Aorta (tissue), 5 donors: ENCODE measurements around the gene RPL22L1. TPM values are rescaled to one million over a fixed set of nuclear protein-coding genes. Genes with fewer than 3 reads are reported as not detected.
"Not testable (repeated sequence)": the region's sequence is repeated elsewhere in the genome, so short reads cannot be mapped to it uniquely, and the experiment has no call there.

Experiments used
- ATAC-seq: fragments of 200-7000 bp; cut with Tn5 transposase; one replicate; pipeline ENCODE4 v1.9.1; 2022; ENCODE audit warnings: moderate library complexity; ENCODE audit not compliant: low FRiP score
- DNase-seq, 2 donors: peaks; one replicate each; pipeline ENCODE4 v3.0.0-alpha.2; 2020
- H3K27ac ChIP-seq, 2 donors: one replicate each; pipeline ENCODE4 v1.5.1; 2013; ENCODE audit warnings: low read length in 2 of 2, mild to moderate bottlenecking in 2 of 2, moderate library complexity in 2 of 2, control low read depth in 1 of 2, inconsistent platforms in 1 of 2, low read depth in 1 of 2
- H3K27me3 ChIP-seq, 2 donors: one replicate each; pipeline ENCODE4 v1.6.1; 2013; ENCODE audit warnings: control low read depth in 1 of 2, low read length in 1 of 2, mild to moderate bottlenecking in 1 of 2, moderate library complexity in 1 of 2; ENCODE audit not compliant: insufficient read depth in 2 of 2, control insufficient read depth in 1 of 2
- H3K36me3 ChIP-seq, 2 donors: one replicate each; pipeline ENCODE4 v1.6.1; 2013; ENCODE audit warnings: control low read depth in 1 of 2, low read length in 1 of 2, mild to moderate bottlenecking in 1 of 2; ENCODE audit not compliant: insufficient read depth in 2 of 2, control insufficient read depth in 1 of 2
- H3K4me1 ChIP-seq, 2 donors: one replicate each; pipeline ENCODE4 v1.6.1; 2013; ENCODE audit warnings: low read length in 2 of 2, control low read depth in 1 of 2, mild to moderate bottlenecking in 1 of 2, moderate library complexity in 1 of 2; ENCODE audit not compliant: insufficient read depth in 2 of 2, control insufficient read depth in 1 of 2
- H3K4me3 ChIP-seq, 2 donors: one replicate each; pipeline ENCODE4 v1.5.1; 2013; ENCODE audit warnings: low read length in 2 of 2, control low read depth in 1 of 2, mild to moderate bottlenecking in 1 of 2
- H3K9me3 ChIP-seq: one replicate; pipeline ENCODE4 v1.6.1; 2013; ENCODE audit warnings: mild to moderate bottlenecking, low read length; ENCODE audit not compliant: control insufficient read depth
- WGBS, 2 donors: extraction: QIAGEN DNeasy Blood & Tissue Kit; methylation state at CpG; one replicate each; pipeline ENCODE4 v1.1.7; 2013; 5-methylcytosine and 5-hydroxymethylcytosine counted together
- intact Hi-C, 2 donors: fragments of 100-400 bp; cut with DNase I; formaldehyde crosslinking; loops; one replicate each; pipeline versions ENCODE4 v1.14.2 to v1.15.0; 2022
- polyA plus RNA-seq, 2 donors: library from polyadenylated mRNA; stranded (reverse); fragments of 200-250 nt; gene quantifications; one replicate each; pipeline ENCODE4 v1.2.3, GENCODE V29; 2013
- total RNA-seq, 2 donors: library from RNA; stranded (reverse); fragmentation: NEBNext Ultra II Directional; extraction: Animal tissue kit (Norgen Biotek cat#: 25700); gene quantifications; one replicate each; pipeline ENCODE4 v1.2.1, GENCODE V29; 2021
- donor health status: healthy with polysubstance abuse.
- donor health status: Bipolar disorder and iron deficiency.
- donor health status: DM: no; HTN: no; CAD: no.
- donor health status: DM: no; HTN: no; CAD: no.
- donor health status: DM: yes; HTN: yes; CAD: no.

RPL22L1 gene
- total and polyA plus RNA-seq, 4 donors = 33.5 to 93.9 (median 51.4) TPM

DNA sequence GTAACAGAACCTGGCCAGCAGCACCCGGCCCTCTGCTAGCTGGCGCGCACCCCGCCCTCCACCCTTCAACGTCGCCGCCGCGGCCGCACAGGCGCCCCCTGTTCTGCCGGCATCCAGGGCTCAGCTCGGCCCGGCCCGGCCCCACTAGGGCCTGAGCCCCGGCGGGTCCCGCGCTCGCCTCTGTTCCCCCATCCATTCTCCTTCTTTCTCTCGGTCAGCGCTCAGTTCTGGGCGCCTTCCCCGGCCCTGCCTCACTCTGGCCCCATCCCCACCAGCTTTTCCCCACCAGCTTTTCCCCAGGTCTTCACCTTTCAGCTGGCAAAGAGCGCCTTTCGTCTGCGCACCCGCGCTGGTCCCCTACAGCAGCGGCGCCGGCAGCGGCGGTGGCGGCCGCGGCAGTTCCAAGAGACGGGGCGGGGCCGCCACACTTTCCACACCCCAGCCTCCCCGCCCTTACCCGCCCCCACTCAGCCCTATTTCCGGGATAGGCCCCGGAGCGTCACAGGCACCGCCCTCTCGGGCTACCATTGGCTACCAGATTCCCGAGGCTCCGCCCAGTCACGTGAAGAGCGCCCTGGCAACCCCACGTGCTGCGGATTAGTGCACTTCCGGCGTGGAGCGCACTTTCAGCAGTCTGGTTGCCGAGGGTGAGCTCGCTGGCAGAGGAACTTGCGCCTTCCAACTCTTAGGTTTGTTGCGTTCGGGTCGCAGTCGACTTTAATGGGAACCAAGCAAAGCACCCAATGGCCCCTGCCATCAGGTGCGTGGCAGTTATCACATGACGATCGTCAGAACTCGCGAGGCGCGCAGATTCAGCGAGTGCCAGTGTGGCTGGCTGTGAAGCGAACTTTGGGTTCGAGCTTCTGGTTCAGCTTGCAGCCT, 38.5 kb upstream of the RPL22L1 start, which contains the start of gene EIF5A2:
EIF5A2 (minus strand) TSS at position 403 of the 882 bp plus-strand sequence. CDS start 831 bp downstream, outside the sequence.
- Histone ChIP-seq H3K36me3 (no peaks in the 10 kb centered on the region), H3K27ac (peak within 1 kb of the TSS in 1 of 2 donors; percentile 21), H3K27me3 (no peaks in the 10 kb centered on the region), H3K9me3 (peaks cover 1% of the 10 kb centered on the region), H3K4me1 (no peaks in the 10 kb centered on the region), H3K4me3 (peak within 1 kb of the TSS; percentile 23 to 97)
- peak; percentile 97 for ATAC-seq
- intact Hi-C loops = loop anchor here in 1 of 2 donors (5.0 kb wide), 1 partner anchor 36 kb away; the partner anchor contains the start of gene RPL22L1
- 9 to 11% methylated on average over 64 to 73 of the region's 73 CpGs for WGBS, 2 donors
- DNase-seq = peak; percentile 98 to 99

DNA sequence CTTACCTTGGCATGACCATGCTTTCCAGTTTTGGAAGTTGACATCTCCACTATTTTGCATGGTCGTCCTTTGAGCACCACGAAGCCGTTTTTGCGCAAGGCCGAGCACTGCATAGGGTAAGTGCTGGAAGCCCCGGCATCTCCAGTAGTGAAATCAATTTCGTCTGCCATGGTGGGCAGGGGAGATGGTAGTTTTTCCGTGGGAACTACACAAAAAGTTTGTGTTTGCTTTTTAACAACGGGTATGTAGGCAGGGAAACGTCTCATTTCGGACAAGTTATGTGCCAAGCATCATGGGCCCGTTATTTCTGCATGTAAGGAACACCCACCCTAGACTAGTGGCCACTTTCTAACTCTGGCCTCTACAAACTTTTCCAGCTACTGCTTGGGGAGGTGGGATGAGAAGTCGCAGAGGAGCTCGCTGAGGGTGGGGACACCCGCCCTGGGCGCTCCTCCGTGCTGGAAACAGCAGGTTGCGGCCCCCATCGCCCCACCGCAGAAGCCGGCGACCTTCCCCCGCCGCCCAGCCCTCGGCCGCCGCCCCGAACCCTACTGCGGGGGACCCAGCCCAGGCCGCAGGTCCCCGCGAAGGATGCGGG, 37.7 kb upstream of the RPL22L1 start:
- intact Hi-C loops = loop anchor here in 1 of 2 donors (5.0 kb wide), 1 partner anchor 35 kb away; the partner anchor contains the start of gene RPL22L1
- 2% methylated on average over 24 to 33 of the region's 33 CpGs for whole genome bisulfite sequencing, 2 donors
- Histone ChIP-seq H3K4me3 (peak overlapping the region; percentile 23 to 97), H3K9me3 (peaks cover 1% of the 10 kb centered on the region), H3K4me1 (no peaks in the 10 kb centered on the region), H3K27me3 (no peaks in the 10 kb centered on the region), H3K27ac (no peak overlapping the region), H3K36me3 (peaks cover 0 to 1% of the 10 kb centered on the region in 2 donors)
- ATAC-seq (no peak), DNase-seq (no peak)

DNA sequence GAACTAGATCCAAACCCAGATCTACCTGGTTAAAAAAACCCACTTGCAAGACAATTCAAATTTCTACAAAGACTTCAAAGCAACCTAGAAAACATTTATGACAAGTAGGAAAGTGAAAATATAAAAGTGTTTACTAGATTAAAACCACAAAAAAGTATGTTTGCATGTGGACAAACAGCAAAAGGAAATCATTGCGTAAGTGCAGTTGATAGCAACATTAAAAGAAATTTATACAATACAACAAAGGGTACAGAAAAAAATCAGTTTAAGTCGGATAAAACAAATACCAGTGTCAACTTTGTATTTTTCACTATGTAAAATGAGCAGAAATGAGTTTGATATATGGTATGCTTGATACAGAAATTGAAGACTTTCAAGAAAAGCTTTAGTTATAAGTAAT, 35.9 kb upstream of the RPL22L1 start:
- WGBS, 2 donors = 94 to 100% methylated on average over 2 of the region's 2 CpGs
- no peak overlapping the region for H3K27ac ChIP-seq
- H3K27me3 ChIP-seq = no peaks in the 10 kb centered on the region
- no peak for ATAC-seq
- DNase-seq = no peak
- H3K4me3 ChIP-seq = no peak overlapping the region
- H3K4me1 ChIP-seq = no peaks in the 10 kb centered on the region
- H3K36me3 ChIP-seq = peaks cover 0 to 4% of the 10 kb centered on the region in 2 donors
- intact Hi-C loops = loop anchor here in 1 of 2 donors (5.0 kb wide), 1 partner anchor 34 kb away; the partner anchor contains the start of gene RPL22L1
- peaks cover 1% of the 10 kb centered on the region for H3K9me3 ChIP-seq

GRCh38 chr3:170903123-170903522, 33.1 kb upstream of the RPL22L1 start:
- H3K27ac ChIP-seq = no peak overlapping the region
- no peaks in the 10 kb centered on the region for H3K27me3 ChIP-seq
- no peak overlapping the region for H3K4me3 ChIP-seq
- no peak for DNase-seq
- H3K9me3 ChIP-seq = no peaks in the 10 kb centered on the region
- 98% methylated on average over 3 of the region's 3 CpGs for WGBS, 2 donors
- no peaks in the 10 kb centered on the region for H3K4me1 ChIP-seq
- peaks cover 0 to 4% of the 10 kb centered on the region in 2 donors for H3K36me3 ChIP-seq
- ATAC-seq = no peak
- intact Hi-C loops = no loop called here

GRCh38 chr3:170899455-170899854, 29.5 kb upstream of the RPL22L1 start:
- WGBS, 2 donors = 97 to 98% methylated on average over 1 of the region's 1 CpG
- ATAC-seq (no peak), DNase-seq (no peak)
- Histone ChIP-seq H3K4me1 (no peaks in the 10 kb centered on the region), H3K27me3 (no peaks in the 10 kb centered on the region), H3K4me3 (no peak overlapping the region), H3K27ac (no peak overlapping the region), H3K36me3 (peaks cover 0 to 4% of the 10 kb centered on the region in 2 donors), H3K9me3 (no peaks in the 10 kb centered on the region)
- intact Hi-C loops = no loop called here

DNA sequence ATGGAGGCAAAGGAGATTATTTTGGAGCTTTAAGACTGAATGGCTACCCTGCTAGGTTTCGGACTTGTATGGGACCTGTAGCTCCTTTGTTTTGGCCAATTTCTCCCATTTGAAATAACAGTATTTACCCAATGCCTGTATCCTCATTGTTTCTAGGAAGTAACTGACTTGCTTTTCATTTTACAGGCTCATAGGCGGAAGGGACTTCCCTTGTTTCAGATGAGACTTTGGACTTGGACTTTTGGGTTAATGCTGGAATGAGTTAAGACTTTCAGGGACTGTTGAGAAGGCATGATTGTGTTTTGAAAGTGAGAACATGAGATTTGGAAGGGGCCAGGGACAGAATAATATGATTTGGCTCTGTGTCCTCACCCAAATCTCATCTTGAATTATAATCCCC, 28.0 kb upstream of the RPL22L1 start:
- Histone ChIP-seq H3K27me3 (no peaks in the 10 kb centered on the region), H3K9me3 (no peaks in the 10 kb centered on the region), H3K4me1 (no peaks in the 10 kb centered on the region), H3K4me3 (no peak overlapping the region), H3K36me3 (peaks cover 0 to 3% of the 10 kb centered on the region in 2 donors), H3K27ac (no peak overlapping the region)
- WGBS, 2 donors = 98 to 99% methylated on average over 2 of the region's 2 CpGs
- no peak for ATAC-seq
- DNase-seq = no peak
- intact Hi-C loops = no loop called here

GRCh38 chr3:170897199-170897598, 27.2 kb upstream of the RPL22L1 start:
- 38 to 98% methylated on average over 1 of the region's 1 CpG for WGBS, 2 donors
- ATAC-seq, intact Hi-C loops: not testable (repeated sequence)

GRCh38 chr3:170896781-170897180, 26.8 kb upstream of the RPL22L1 start:
- WGBS, 2 donors = 95 to 100% methylated on average over 1 of the region's 1 CpG
- Histone ChIP-seq H3K27me3 (no peaks in the 10 kb centered on the region), H3K4me1 (no peaks in the 10 kb centered on the region), H3K9me3 (no peaks in the 10 kb centered on the region), H3K4me3 (no peak overlapping the region), H3K27ac (no peak overlapping the region), H3K36me3 (no peaks in the 10 kb centered on the region)
- DNase-seq (no peak), ATAC-seq (no peak)
- intact Hi-C loops = no loop called here

More at GRCh38 chr3:170897199-170897598, 27.2 kb upstream of the RPL22L1 start:
- not testable (repeated sequence) for H3K4me3 ChIP-seq, H3K36me3 ChIP-seq, H3K9me3 ChIP-seq, DNase-seq, H3K27me3 ChIP-seq, H3K4me1 ChIP-seq, H3K27ac ChIP-seq
